SIG-M5 treated with dmso at 0.1 percent for 504 hours (cell line): ENCODE results near the gene IL24.
"Not testable (repeated sequence)": the region's sequence is repeated elsewhere in the genome, so short reads cannot be mapped to it uniquely, and the experiment has no call there.

ENCODE experiments used
- DNase-seq: peaks from one replicate; lab custom pipeline; 2025; ENCODE audit not compliant: unreplicated experiment; lab: John Stamatoyannopoulos, UW

The IL24 gene

GRCh38 chr1:206923961-206924557 lies 26.8 kb downstream of the IL24 start:
- DNase-seq: not testable (repeated sequence)

DNA sequence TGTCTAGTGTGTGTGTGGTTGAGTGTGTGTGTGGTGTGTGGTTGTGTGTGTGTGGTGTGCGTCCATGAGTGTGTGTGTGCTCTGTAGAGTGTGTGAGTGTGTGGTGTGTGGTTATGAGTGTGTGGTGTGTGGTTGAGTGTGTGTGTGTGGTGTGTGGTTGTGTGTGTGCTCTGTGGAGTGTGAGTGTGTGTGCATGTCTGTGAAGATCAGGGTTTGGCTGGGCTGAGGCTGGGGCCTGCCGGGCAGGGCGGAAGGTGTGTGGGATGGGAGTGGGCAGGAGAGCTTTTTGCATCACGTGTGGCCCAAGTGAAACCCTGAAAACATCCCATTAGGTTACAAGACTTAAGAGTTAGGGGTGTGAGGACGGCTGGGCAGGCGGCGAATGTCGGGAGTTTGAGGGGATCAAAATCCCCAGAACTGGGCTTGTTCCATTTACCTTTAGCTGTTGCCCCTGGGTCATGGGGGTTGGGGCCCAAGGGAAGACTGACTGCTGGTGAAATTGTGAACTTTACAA lies 27.4 kb downstream of the IL24 start:
- DNase-seq: no peak

DNA sequence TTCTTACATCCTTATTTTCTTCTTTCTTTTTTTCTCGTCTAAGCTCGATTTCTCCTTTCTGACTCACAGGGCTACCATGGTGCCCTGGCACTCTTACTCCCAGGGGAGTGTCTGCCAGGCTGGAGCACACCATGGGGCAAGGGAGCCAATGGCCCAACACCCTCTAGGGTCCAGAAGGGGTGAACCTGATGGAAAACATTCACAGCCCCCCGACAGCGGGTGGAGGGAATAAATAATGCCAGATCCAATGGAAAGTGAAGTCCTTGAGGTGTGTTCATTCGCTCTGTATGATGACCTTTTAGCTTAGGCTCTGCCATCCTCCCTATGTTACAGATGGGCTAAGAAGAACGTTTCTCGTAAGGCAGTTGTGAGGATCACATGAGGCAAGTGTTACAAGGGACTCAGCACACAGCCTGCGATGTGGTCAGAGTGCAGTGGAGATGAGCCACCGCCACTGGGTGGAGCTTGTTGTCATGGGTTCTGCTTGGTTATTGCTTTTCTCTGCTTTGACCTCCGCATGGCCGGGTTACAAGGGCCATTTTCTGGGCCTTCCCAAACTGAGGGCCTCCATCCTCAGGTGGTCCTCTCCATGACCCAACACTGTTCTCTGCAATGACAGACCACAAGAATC lies 28.0 kb downstream of the IL24 start:
- DNase-seq: peak; percentile 86

GRCh38 chr1:206926286-206926685 lies 29.0 kb downstream of the IL24 start:
- no peak for DNase-seq

DNA sequence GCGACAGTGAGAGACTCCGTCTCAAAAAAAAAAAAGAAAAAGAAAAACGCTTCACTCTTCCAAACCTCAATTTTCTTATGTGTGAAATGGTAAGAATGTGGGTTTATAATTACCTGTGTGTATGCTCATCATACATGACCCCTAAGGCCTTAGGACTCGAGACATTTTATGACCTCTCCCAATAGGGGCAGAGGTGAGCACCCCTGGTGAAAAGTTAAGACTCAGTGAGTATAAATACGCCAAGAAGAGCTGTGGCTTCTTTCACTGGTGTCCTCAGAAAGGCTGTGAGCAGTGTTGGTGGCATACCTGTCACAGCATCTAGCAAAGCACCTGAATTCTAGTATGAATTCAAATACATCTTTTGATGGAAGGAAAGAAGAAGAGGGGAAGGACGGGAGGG lies 32.3 kb downstream of the IL24 start:
- no peak for DNase-seq

GRCh38 chr1:206930210-206930798 lies 33.1 kb downstream of the IL24 start:
- peak; percentile 65 for DNase-seq

DNA sequence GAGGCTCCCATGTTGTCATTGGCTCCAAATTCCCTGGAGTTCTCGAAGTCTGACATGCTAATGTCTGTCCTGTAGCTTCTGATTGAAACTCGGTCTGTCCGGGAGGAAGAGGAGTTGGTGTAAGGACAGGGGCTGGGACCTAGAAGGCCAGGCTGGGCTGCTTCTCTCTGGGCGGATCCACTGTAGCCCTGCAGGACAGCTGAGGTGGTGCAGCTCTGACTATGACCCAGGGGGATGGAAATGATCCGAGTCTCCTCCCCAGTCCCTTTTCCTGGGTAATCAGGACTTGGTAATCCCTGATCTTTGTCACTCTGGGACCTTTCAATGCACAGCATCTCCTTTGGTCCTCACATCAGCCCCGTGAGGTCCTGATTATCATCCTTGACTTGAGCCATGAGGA lies 34.5 kb downstream of the IL24 start:
- no peak for DNase-seq

DNA sequence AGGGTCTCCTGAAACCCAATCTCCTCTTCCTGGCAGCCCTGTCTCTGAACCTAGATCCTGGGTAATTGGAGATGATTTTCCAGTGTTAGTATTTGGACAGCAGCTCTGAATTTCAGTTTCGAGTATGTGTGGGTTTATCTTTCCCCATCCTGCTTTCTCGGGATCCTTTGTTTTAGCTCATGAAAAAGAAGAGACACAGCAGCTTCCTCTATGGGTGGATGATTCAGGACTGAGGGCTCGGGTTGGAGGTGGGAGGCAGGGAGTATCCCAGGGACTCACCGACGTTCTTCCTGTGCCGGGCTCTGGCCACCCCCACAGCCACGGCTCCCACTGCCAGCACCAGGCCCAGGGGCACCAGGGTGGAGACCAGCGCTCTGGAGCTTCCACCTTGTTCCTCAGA lies 34.9 kb downstream of the IL24 start:
- DNase-seq: no peak

GRCh38 chr1:206933333-206933945 lies 36.2 kb downstream of the IL24 start:
- DNase-seq: peak; percentile 48

- DNase-seq: peak; percentile 37
Observed at GRCh38 chr1:206935491-206936067, 38.3 kb downstream of the IL24 start.

GRCh38 chr1:206937425-206937824 lies 40.2 kb downstream of the IL24 start:
- no peak for DNase-seq

- DNase-seq: no peak
Observed at GRCh38 chr1:206939131-206939530, 41.9 kb downstream of the IL24 start.

- no peak for DNase-seq
Observed at GRCh38 chr1:206939841-206940587, 42.8 kb downstream of the IL24 start.

- DNase-seq: no peak
Observed at GRCh38 chr1:206940588-206940936, 43.3 kb downstream of the IL24 start.

- no peak for DNase-seq
Observed at GRCh38 chr1:206941766-206942418, 44.6 kb downstream of the IL24 start.

DNA sequence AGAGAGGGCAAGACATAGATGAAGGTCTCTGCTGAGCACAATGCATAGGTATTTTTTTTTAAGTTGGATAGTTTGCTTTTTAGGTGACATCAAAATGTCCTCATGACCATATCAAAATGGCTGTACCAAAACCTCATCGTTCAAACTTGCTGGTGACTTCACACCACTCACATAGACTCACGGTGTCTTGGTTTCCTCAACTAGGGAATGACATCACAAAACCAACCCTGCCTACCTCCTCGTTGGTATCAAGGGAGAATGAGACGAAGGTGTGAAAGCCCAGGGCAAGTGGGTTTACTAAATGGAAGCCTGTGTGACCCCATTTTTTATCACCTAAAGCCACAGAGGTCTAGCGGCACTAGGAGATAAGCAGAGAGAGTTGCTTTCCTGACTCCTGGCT lies 47.5 kb downstream of the IL24 start:
- DNase-seq: no peak

DNA sequence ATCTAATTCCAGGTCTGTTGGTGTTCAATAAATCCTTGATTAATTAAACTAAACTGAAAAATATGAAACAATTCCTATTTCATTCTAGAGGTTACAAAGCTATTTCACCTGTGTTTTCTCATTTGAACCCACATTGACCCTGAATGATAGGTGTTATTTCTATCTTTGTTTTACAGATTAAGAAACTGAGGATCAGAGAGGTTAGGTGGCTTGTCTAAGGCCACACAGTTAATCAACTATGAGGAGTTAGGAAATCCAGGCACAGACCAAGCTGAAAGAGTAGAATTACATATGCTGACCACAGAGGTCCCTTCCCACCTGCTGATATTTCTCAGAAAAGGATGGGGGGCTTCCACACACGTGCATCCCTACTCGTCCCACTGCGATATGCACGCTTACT lies 48.5 kb downstream of the IL24 start:
- DNase-seq: no peak

- no peak for DNase-seq
Observed at GRCh38 chr1:206946261-206946660, 49.0 kb downstream of the IL24 start, which contains the start of gene PIGR. PIGR (minus strand) TSS chr1:206946466; CDS start chr1:206940531, 5,935 bp downstream.

DNA sequence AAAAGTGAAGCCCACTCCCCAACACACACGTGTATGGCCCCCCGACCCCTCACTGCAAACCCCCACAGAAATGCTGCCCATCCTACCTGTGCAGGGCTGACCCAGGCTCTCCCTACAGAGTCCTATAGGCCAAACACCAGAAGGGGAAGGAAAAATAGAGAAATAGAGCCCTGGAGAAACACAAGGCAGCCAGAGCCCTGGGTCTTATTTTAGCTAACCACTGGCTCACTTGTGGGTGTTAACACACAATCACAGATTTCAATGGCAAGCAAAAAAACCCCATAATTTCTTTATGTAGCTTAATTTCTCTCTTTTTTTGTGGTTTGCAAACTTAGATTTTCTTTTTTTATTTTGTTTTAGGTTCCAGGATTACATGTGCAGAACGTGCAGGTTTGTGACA lies 50.0 kb downstream of the IL24 start:
- peak; percentile 29 for DNase-seq

GRCh38 chr1:206949208-206949607 lies 52.0 kb downstream of the IL24 start:
- DNase-seq: peak; percentile 51
